NCI-H526 (cell line): ENCODE measurements around the gene NCAM1.

Source experiments
- DNase-seq, 2 experiments: peaks; one replicate each; lab custom pipeline; 2025; lab: John Stamatoyannopoulos, UW

The NCAM1 gene

DNA sequence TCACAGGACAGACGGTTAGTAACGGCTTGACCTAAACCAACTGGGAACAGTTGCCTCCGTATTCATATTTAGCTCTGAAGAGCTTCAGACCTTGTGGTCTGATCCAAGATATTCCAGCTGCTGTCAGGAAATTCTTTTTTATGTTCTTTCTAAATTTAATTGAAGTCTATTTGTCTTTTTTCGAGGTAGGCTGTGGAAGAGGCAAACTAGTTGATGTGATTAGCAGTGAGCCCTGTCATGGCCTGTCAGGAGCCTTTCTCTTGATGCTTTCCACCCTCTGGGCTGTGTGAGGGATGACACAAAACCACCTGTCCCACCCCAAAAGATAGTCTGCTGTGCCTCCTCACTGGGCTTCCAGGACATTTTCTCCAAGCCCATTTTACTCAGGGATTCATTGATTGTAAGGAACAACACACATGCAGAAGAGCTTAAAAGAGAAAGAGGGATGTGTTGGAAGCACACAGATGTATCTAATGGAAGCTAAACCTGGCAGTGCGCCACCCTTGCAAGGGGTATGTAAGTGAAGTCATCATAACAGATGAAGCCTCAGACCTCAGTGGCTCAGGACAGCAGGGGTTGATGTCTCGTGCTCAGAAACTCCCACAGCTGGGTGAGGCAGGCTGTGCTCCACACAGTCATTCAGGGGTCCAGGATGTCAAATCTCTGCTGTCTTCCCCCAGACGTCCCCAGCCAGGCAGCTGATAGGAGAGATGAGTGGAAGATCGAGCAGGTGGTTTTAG, 170.0 kb downstream of the NCAM1 start:
- no peak for DNase-seq

DNA sequence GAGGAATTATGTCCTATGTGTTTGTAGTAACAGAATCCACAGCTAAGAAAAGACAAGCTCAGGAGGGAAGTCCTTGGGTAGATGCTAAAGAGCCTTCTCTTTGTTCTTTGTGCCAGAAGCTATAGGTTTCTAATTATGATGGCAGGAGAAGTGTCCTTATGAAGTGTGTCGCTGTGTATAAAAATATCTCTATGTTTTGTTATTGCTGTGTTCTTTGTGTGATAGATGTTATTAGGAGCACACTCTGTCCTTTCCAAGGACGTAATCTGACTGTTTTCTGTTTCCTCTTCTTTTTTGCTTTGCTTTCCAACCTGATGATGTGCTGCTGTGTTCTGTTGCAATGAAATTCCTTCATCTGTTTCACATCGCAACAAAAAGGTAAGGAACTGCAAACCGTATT, 171.9 kb downstream of the NCAM1 start:
- no peak for DNase-seq

DNA sequence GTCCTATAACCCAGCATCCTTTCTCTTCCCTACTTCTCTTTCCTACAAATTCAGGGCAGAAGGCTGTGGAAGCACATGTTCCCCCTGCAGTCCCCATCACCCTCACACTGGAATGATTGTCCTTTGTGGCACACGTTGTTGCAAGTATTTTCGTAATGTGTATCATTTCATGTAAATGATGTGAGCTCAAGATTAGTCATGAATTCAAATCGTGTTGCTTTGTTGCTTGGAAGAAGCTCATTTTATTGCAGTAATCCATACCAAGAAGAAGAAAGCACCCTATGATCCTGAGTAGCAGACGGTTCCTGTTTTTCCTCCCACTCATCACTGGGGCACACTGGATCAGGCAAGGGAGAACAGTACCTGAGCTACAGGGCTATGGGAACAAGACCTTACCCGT, 173.4 kb downstream of the NCAM1 start:
- DNase-seq = no peak

DNA sequence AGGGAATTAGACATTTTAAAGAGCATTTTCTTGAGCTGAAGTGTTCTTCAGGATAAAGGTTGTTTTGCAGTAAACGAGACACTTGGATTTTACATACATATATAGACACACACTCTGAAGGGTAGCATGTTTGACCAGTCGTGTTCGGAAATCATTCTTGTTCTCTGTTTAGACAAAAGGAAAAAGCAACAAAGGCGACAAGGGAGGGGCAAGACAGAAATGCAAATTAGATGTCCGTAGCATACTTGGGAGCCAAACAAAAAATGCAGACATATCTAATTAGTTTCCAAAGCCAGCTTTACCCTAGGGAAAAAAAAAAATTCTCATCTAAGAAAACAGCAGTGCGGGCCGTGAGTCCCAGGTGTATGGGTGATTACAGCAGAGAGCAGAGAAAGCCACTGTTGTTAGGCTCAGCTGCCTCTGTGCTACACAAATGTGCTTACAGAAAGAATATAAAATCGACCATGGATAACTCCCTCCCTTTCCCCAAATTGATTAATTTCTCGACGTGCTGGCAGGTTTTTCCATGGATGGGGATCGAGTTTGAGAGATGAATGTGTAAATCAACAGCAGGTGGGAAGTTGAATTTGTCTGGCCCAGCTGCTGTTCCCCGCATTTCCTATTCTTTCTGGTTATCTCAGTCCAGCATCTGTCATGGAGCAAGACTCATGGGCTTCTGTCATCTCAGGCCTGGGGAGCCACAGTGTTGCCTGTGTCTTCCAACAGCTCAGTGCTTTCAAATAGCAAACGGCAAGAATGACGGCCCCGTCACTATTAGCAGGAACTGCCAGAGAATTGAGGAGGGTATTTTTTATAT, 176.7 kb downstream of the NCAM1 start:
- DNase-seq = peak; percentile 86 to 87

DNA sequence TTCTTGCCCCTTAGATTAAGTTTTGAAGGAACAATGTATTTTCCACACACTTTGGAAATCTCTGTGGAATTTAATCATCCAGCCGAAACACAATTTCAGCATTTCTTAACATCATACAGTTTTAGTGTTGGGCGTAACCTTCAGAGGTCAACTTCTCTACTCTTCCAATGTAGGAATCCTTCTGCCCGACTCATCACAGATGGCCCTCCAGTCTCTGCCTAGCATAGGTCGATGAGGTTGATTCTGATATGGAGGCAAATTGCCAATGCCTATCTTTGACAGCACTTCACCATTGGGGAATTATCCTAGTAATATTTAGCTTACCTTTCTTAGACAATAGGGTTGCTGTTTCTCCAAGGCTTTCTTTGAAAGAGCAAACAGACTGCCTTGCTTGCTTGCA, 177.5 kb downstream of the NCAM1 start:
- peak in 1 of 2 experiments; percentile 33 for DNase-seq

DNA sequence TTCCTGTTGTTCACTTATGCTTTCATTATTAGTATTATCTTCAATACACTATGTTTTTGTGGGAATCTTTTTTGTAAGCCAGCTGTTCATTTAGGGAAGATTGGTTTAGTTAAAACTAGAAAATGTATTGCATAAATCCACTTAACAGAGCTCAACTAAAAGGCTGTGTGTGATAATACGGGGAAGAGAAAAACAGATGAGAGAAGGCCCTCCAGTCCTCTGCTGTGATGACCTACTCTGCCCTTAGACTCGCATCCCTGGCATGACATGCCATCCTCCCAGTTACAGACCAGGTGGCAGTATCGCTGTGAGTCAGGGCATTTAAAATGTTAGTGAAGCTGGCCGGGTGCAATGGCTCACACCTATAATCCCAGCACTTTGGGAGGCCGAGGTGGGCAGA, 179.8 kb downstream of the NCAM1 start:
- no peak for DNase-seq

DNA sequence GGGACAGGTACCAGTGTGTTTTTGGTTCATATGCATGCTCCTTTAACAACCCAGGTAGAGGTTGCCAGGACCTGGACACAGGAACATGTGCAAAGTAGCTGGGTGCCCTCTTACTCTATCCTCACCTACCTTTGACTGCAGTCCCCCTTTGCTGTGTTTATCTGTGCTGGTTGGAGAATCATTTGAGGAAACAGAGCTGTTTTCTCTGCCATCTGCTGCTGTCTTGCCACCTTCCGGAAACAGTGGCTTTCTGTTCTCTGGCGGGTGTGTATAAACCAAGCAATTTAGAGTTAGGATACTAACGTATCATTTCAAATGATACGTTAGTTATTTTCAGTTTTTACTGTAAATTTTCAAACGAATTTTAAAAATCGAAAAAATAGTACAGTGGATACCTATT, 181.3 kb downstream of the NCAM1 start:
- DNase-seq = no peak

DNA sequence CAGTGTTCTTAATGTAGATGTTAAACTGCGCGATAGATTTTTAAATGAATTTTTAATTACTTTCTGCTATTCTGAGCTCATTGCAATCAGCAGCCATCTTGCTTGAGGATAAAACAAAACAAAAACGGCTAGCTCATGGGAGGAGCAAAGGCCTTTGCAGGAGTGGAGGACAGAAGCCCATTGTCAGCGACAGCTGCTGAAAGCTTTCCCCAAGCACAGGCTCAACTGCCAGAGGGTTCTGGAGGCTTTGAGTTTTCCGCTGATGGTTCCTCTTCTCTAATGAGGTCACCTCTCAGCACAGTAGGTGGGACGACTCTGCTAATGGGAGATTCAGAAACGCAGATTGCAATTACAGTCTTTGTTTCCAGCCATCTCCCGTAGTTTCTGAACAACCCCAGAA, 186.0 kb downstream of the NCAM1 start:
- DNase-seq = peak; percentile 95 to 98

DNA sequence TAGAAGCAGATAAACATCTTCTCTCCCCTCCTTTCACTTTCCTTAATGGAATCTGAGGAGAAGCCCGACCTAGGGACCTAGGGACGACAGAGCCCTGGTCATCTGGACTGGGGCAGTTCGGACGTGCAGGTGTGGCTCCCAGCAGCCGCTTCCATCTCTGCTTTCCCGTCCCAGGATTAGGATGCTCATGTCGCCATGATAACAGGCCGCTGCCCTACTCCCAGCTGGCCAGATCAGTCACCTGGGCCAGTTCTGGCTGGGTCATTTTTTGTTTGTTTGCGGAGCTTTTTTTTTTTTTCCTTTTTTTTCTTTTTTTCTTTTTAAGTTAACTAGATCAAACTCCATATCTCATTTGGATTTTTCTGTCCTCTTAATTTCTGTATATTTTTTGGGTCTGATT, 186.9 kb downstream of the NCAM1 start:
- no peak for DNase-seq

DNA sequence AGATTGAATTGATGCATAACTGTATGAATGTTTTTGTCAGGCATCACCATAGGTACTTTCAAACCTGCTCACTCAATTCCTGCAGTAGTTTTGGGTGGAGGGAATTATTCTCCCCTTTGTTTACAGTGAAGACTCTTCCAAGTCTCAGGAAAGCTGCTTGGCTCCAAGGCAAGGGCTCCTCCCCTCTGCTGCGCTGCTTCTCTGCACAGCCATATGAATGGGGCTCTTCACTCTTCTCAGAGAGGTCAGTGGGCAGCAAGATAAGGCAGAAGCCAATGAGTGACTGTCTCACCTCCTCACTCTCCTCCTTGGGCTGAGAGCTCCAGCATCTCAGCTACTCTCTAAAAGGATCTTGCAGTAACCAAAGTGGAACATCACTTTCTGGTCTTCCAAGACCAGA, 187.4 kb downstream of the NCAM1 start:
- no peak for DNase-seq

DNA sequence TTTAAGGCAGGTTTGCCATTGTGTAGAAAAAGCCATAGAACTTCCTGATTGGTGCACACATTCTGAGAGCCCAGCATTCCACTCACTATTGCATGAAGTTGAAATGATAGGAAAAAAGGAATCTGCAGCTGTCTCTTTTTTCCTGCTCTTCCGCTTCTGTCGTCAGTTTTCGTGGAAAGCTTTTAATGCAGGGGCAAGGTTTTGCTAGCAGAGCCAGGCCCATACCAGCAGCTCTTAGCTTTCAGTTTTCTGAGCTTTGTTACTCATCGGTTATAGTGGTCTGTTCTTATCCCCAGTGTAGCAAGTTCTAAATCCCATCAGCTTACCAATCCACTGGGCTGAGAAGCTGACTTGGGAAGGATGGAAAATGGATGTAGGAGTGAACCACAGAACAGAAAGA, 190.3 kb downstream of the NCAM1 start:
- DNase-seq = no peak

DNA sequence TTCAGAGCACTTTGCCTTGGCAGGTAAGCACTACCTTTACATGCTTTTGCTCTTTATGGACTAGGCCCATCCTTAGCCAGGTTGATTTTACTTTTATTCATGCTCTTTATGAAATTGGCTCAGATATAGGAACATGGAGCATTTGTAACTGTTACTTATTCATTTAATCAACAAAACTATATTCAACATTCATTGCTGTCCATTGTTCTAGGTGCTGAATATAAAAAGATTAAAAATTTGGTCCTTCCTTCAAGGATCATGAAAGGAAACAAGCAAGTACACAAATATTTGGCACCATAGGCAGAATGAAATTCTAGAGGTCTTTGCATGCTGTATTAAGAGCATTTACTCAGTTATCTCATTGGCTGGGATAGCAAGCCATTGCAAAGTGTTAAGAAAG, 191.3 kb downstream of the NCAM1 start:
- DNase-seq = no peak

DNA sequence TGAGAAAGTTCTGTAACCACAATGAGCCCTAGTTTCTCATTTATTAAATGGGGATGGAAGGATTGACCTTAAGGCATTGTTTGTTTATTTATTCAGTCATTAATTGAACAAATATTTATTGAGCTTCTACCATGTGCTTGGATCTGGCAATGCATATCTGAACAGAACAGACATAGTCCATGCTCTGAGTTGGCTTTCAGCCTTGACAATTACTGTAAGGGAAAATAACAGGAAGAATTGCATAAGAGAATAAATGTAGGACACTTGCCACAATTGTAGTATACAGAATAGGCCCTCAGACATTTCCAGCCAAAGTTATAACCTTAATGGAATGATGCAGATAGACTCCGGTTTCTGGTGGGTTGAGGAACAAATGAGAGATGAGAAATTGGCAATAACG, 192.6 kb downstream of the NCAM1 start:
- no peak for DNase-seq

DNA sequence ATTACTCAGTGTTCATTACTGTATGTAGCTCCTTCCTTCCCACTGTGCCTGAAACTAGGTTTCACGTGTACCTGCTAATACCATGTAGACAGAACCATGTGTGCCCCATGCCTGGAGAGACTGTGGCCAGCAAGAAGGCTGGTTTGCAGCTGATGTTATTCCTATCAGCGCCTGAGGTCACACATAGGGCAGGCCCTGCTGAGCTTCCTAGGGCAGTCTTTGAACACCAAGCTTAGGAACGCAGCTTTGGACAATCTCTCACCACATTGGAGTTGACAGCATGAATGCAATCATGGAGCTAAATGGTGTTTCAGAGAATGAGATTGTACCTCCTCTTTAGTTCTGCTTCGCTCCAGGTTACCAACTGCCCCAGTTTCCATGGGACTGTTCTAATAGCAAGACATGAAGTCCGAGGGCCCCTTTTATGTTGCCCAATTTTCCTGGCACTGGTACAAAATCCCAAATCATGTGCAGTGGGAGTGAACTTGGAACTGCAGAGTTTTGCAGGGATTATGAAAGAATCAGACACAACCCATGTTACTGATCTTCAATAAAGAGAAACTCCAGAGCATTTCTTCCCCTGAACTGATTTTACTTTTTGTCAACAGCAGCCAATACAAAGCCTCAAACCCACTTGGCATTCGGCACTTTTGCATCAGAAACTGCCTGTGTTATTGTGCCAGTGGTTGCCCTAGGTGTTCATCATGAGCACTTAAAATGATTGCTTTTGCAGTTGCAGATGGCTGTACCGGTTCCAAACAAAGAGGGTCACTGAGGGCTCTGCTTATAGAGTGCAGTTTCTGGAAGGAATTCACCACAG, 199.0 kb downstream of the NCAM1 start:
- DNase-seq = no peak

DNA sequence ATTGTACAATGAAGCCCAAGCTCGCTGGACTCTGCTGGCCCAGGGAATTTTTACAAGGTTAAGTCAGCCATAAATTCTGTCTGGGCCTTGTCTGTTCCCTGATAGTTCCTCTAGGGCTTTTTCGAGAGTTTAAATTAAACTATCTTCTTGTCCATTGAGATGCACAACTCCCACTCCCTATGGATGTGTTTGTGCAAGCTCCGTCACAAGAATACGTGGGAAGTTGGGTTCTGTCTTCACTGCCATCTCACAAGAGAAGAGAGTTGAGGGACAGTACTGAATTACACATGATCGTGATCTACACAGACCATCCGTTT, 199.5 kb downstream of the NCAM1 start:
- DNase-seq = no peak

DNA sequence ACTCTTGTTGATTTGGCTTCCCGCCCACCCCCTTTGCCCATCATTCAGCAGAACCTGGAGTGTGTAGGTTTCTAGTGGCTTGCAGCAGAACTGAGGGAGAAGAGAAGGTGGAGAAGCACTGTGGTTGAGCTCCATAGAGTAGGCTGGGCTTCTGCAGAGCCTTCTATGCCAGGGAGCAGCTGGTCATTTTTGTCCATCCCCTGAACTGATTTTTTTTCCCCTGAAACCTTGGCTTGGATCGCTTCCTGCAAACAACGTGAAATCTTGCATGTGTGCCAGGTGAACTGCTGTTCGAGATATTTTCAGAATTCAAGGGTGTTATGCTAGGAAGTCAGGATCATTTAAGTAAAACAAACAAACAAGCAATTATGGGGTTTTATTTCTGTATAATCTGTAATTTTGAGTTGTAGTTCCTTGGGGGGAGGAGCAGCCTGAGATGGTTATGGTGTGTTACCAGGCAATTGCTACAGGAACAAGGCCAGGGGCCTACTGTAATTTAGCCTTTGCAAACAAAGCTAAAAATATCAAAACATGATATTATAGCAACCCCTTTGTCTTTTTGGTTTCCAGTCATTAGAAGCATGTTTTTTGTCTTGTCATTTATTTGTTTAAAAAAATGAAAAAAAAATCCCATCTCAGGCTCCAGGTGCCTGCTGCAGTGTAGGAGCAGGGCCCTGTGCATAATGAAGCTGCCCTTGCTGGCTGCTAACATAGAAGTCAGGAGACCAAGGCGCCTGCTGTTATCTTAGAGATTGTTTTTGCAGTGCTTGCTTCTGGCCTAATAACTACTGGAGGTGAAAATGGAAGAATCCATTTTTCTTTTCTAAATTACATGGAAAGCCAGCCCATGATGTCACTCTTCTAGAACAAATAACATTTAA, 200.7 kb downstream of the NCAM1 start:
- DNase-seq = peak in 1 of 2 experiments; percentile 44

DNA sequence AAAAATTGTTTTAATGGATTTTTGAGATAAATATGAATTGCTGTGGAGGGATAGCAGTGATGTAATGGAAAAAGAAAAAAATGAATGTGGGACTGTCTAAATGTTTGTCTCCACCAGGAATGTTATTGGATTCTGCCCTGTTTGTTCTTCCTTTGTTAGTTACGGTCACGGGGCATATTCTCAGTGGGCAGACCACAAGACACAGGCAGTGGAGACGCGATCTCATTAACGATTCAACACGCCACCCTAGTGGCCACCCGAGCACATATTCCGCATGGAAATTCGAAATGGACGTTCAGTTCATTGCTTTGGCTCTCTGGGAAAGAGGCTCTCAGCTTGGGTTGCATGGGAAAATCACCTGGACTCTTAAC, 201.4 kb downstream of the NCAM1 start:
- peak; percentile 50 to 58 for DNase-seq

DNA sequence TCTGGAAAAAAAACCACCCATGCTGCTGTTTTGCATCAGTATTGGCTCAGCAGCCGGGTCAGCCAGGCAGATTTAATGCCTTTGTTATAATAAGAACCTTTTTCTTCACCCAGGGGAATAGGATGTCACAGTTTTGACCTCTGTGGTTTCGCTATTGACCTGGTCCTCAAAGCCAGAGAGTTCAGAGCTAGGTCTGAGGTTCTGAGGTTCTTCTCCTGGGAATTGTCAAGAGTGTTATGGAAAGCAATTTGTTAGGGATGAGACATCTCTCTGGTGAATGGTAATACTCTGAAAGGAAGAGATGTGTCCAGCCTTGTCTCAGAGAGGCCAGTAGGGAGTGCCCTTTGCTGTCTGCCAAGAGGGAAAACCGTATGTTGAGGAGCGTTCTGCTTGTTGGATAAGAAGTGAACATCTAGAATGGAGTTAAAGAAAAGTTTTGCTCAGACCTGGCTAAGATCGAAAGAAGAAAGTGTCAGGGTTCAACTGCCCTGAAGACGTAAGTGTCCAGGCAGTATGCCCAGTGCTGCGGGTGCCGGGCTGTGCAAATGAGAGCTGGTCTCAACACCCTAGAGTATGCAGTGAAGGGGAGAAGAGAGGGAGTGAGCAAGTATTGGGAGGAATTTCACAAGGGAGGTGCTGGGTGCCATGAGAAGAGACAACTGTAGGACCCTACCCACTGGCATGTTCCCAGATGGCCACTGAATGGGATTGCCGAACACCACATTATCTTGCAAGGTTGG, 202.2 kb downstream of the NCAM1 start:
- no peak for DNase-seq

DNA sequence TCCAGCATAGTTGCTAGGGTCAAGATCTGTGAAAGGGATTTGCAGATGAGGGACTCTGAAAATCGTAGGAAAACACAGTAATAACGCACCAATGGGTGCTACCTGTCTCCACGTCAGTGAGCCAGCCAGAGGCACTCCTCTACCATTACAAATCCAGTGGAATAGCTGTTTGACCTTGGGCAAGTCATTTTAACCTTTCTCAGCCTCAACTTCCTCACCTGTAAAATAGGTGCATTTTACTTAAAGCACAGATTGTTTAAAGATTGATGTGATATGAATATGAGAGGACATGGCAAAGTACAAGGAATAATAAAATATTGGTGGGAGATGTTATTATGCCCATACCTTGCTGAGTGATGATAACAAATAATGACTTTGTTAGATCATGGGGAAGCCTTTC, 205.1 kb downstream of the NCAM1 start:
- no peak for DNase-seq

DNA sequence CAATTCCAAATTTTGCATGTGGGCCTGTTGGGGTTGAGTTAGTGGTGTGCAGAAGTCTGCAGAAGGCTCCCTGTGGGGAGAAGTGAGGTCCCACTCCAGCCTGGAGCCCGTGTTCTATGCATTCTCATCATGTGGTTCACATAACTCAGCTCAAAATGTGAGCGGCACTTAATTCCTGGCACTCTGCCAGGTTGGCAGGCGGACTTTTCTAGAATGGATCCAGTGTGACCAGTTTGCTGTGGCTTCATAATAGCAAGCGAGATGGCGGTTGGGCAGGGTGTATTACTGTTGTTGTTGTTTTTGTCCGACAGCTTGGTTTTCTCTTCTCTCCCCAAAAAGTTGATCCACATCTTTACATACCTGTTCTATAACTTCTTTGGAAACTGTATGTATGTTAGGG, 206.4 kb downstream of the NCAM1 start:
- no peak for DNase-seq
